NCI-H2196 (cell line): ENCODE measurements around the gene ARHGEF3.
"Not testable (repeated sequence)": the region's sequence is repeated elsewhere in the genome, so short reads cannot be mapped to it uniquely, and the experiment has no call there.

Experiments
- DNase-seq: peaks from one replicate; lab custom pipeline; 2025; ENCODE audit not compliant: unreplicated experiment; lab: John Stamatoyannopoulos, UW

Gene ARHGEF3

GRCh38 chr3:56742887-56743286, 58.9 kb downstream of the ARHGEF3 start:
- no peak for DNase-seq

GRCh38 chr3:56739036-56739435, 62.7 kb downstream of the ARHGEF3 start:
- DNase-seq: no peak

- no peak for DNase-seq
These were observed 64.7 kb downstream of the ARHGEF3 start for GRCh38 chr3:56737006-56737405.

- DNase-seq: no peak
These were observed 69.6 kb downstream of the ARHGEF3 start for GRCh38 chr3:56732109-56732508.

- DNase-seq: no peak
These were observed 76.6 kb downstream of the ARHGEF3 start for GRCh38 chr3:56725175-56725574.

GRCh38 chr3:56724676-56725075, 77.1 kb downstream of the ARHGEF3 start:
- DNase-seq: no peak

- peak; percentile 9 for DNase-seq
These were observed 80.9 kb downstream of the ARHGEF3 start for GRCh38 chr3:56720849-56721248.

GRCh38 chr3:56718809-56719208, 82.9 kb downstream of the ARHGEF3 start:
- not testable (repeated sequence) for DNase-seq

GRCh38 chr3:56711344-56711743, 90.4 kb downstream of the ARHGEF3 start:
- no peak for DNase-seq

- DNase-seq: not testable (repeated sequence)
These were observed 94.3 kb downstream of the ARHGEF3 start for GRCh38 chr3:56707412-56707811.

GRCh38 chr3:56706629-56707028, 95.1 kb downstream of the ARHGEF3 start:
- DNase-seq: no peak

GRCh38 chr3:56704706-56705105, 97.0 kb downstream of the ARHGEF3 start:
- no peak for DNase-seq

- DNase-seq: peak; percentile 64
These were observed 99.0 kb downstream of the ARHGEF3 start for GRCh38 chr3:56702490-56703315.

- no peak for DNase-seq
These were observed 101.6 kb downstream of the ARHGEF3 start for GRCh38 chr3:56700151-56700550.

- no peak for DNase-seq
These were observed 106.7 kb downstream of the ARHGEF3 start for GRCh38 chr3:56694867-56695683.

GRCh38 chr3:56693750-56694149, 108.0 kb downstream of the ARHGEF3 start:
- DNase-seq: no peak

- not testable (repeated sequence) for DNase-seq
These were observed 109.0 kb downstream of the ARHGEF3 start for GRCh38 chr3:56692520-56693433.

GRCh38 chr3:56692001-56692365, 109.8 kb downstream of the ARHGEF3 start:
- DNase-seq: not testable (repeated sequence)

GRCh38 chr3:56691165-56692000, 110.4 kb downstream of the ARHGEF3 start:
- no peak for DNase-seq

GRCh38 chr3:56689303-56689702, 112.4 kb downstream of the ARHGEF3 start:
- no peak for DNase-seq
